Thyroid gland (tissue), 4 donors: ENCODE results near the gene SPOCK1. TPM values are rescaled to one million over a fixed set of nuclear protein-coding genes. Genes with fewer than 3 reads are reported as not detected.
"Not testable (repeated sequence)": the region's sequence is repeated elsewhere in the genome, so short reads cannot be mapped to it uniquely, and the experiment has no call there.

Source experiments
- DNase-seq, 2 donors: peaks; one replicate each; pipeline ENCODE4 v3.0.0-alpha.2; 2019
- H3K27ac ChIP-seq, 3 donors: fragments of 200-600 bp; sonication (generic); 1 replicate in 2 of 3; 2 replicates in 1 of 3; pipeline ENCODE4 v1.5.1; 2016 to 2019; ENCODE audit warnings: mild to moderate bottlenecking in 1 of 3, moderate library complexity in 1 of 3
- H3K27me3 ChIP-seq: fragments of 200-600 bp; sonication (generic); one replicate; pipeline ENCODE4 v1.5.1; 2019
- H3K36me3 ChIP-seq, 2 donors: fragments of 200-600 bp; sonication (generic); one replicate each; pipeline ENCODE4 v1.5.1; 2016 to 2019
- H3K4me1 ChIP-seq, 2 donors: fragments of 200-600 bp; sonication (generic); one replicate each; pipeline ENCODE4 v1.5.1; 2017 to 2019
- H3K4me3 ChIP-seq, 3 donors: fragments of 200-600 bp; sonication (generic); replicated peaks in 1 of 3; 1 replicate in 2 of 3; 2 replicates in 1 of 3; pipeline ENCODE4 v1.5.1; 2016; ENCODE audit warnings: mild to moderate bottlenecking in 1 of 3
- H3K9me3 ChIP-seq: fragments of 200-600 bp; sonication (generic); one replicate; pipeline ENCODE4 v1.5.1; 2017
- POLR2A ChIP-seq, 2 donors: fragments of 450-650 bp; IDR thresholded peaks; one replicate each; pipeline ENCODE4 v1.6.1; 2017; ENCODE audit warnings: antibody characterized with exemption in 2 of 2, mild to moderate bottlenecking in 2 of 2, moderate library complexity in 1 of 2
- WGBS, 2 donors: methylation state at CpG; one replicate each; pipeline ENCODE4 v1.1.5; 2017; 5-methylcytosine and 5-hydroxymethylcytosine counted together
- intact Hi-C: fragments of 100-400 bp; cut with DNase I; formaldehyde crosslinking; loops from one replicate; pipeline ENCODE4 v1.15.1; 2023
- total RNA-seq, 4 donors: library from RNA; depleted of rRNA; stranded (reverse); fragments of >200 nt; gene quantifications; one replicate each; pipeline ENCODE4 v1.2.3, GENCODE V29; 2016
- TF ChIP-seq, protein P1 (sequence below), 6 experiments: fragments of 200-600 bp in 3 of 6; fragments of 450-650 bp in 3 of 6; sonication (generic) in 3 of 6; IDR thresholded peaks; one replicate each; pipeline ENCODE4 v1.5.1; 2016 to 2019; ENCODE audit warnings: antibody characterized with exemption in 6 of 6, mild to moderate bottlenecking in 2 of 6, inconsistent platforms in 1 of 6, moderate library complexity in 1 of 6

The SPOCK1 gene
- total RNA-seq, 4 donors from 2014 or later: 15.8 to 34.1 (median 27.5) TPM

DNA sequence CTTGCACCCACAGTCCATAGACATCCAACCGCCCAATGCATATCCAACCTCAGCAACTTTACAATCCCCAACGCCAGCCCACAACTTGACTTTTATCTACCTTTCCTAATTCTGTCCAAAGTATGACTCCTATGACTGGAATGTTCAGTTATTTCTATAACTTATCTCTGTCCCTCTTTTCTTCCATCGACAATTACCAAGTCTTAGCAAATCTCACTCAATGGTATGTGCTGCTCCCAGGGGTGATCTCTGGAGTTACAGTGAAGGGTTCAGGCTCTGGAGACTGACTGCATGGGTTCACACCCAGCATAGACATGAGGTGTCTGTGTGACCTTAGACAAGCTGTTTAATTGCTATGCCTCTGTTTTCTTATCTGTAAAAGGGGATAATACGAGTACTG lies 106.9 kb downstream of the SPOCK1 start:
- Histone ChIP-seq H3K9me3 (no peaks in the 10 kb centered on the region), H3K27ac (no peak overlapping the region), H3K4me1 (no peaks in the 10 kb centered on the region), H3K36me3 (no peaks in the 10 kb centered on the region), H3K4me3 (no peak overlapping the region), H3K27me3 (no peaks in the 10 kb centered on the region)
- intact Hi-C loops: no loop called here
- 94% methylated on average over 4 of the region's 4 CpGs for WGBS, 2 donors
- no peak for TF ChIP-seq POLR2A (IDR thresholded peaks at IDR 0.05)
- TF ChIP-seq, protein P1, sequence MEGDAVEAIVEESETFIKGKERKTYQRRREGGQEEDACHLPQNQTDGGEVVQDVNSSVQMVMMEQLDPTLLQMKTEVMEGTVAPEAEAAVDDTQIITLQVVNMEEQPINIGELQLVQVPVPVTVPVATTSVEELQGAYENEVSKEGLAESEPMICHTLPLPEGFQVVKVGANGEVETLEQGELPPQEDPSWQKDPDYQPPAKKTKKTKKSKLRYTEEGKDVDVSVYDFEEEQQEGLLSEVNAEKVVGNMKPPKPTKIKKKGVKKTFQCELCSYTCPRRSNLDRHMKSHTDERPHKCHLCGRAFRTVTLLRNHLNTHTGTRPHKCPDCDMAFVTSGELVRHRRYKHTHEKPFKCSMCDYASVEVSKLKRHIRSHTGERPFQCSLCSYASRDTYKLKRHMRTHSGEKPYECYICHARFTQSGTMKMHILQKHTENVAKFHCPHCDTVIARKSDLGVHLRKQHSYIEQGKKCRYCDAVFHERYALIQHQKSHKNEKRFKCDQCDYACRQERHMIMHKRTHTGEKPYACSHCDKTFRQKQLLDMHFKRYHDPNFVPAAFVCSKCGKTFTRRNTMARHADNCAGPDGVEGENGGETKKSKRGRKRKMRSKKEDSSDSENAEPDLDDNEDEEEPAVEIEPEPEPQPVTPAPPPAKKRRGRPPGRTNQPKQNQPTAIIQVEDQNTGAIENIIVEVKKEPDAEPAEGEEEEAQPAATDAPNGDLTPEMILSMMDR (IDR thresholded peaks at IDR 0.05): no peak
- DNase-seq: no peak

GRCh38 chr5:137391044-137391443 lies 108.1 kb downstream of the SPOCK1 start:
- H3K9me3 ChIP-seq, H3K27ac ChIP-seq, H3K27me3 ChIP-seq, intact Hi-C loops, H3K4me1 ChIP-seq, DNase-seq, H3K36me3 ChIP-seq, H3K4me3 ChIP-seq: not testable (repeated sequence)
- 95 to 96% methylated on average over 7 of the region's 7 CpGs for WGBS, 2 donors

DNA sequence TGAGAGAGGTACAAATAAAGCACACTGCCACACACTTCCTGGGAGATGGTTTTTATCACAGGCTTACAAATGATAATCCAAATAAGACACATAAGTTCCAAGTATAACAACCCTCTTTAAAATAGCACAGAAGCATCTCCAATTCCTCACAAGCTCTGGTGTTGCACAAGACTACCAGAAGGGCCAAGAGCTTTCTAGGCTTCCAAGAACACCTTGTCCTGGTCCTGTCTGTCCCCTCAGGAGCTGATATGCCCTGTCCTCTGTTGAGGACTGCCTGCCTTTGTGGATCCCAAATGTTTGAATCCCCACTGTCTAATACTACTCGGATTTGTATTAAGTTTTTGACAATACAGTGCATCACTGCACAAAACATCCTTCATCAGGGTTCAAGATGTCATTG lies 110.1 kb downstream of the SPOCK1 start:
- no peak for DNase-seq
- no peaks in the 10 kb centered on the region for H3K9me3 ChIP-seq
- no peaks in the 10 kb centered on the region for H3K36me3 ChIP-seq
- intact Hi-C loops: no loop called here
- H3K4me3 ChIP-seq: no peak overlapping the region
- no peaks in the 10 kb centered on the region for H3K4me1 ChIP-seq
- no peak overlapping the region for H3K27ac ChIP-seq
- H3K27me3 ChIP-seq: no peaks in the 10 kb centered on the region
- WGBS, 2 donors: 79 to 80% methylated on average over 1 of the region's 1 CpG
- no peak for TF ChIP-seq POLR2A (IDR thresholded peaks at IDR 0.05)
- TF ChIP-seq, protein P1 (IDR thresholded peaks at IDR 0.05): no peak

DNA sequence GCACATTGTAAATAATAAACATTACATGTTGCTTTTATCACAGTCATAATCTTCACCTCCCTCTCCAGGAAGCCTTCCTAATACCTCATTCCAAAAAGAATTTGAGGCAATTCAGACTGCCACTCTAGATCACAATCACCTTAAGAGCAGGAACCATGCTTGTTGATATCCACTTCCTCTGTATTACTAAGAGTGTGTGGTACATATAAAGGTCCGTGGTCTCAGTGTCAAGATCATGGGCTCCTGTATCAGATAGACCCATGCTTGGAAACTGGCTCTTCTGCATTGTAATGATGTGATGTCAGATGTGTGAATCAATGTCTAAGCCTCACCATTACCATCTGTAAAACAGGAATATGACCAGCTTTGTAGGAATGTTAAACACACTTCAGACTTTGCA lies 114.1 kb downstream of the SPOCK1 start:
- intact Hi-C loops: no loop called here
- Histone ChIP-seq H3K4me3 (no peak overlapping the region), H3K36me3 (no peaks in the 10 kb centered on the region), H3K9me3 (no peaks in the 10 kb centered on the region), H3K27me3 (no peaks in the 10 kb centered on the region), H3K27ac (no peak overlapping the region), H3K4me1 (no peaks in the 10 kb centered on the region)
- no peak for DNase-seq
- 71 to 89% methylated on average over 1 of the region's 1 CpG for WGBS, 2 donors
- no peak for TF ChIP-seq POLR2A (IDR thresholded peaks at IDR 0.05)
- TF ChIP-seq, protein P1 (IDR thresholded peaks at IDR 0.05): no peak

DNA sequence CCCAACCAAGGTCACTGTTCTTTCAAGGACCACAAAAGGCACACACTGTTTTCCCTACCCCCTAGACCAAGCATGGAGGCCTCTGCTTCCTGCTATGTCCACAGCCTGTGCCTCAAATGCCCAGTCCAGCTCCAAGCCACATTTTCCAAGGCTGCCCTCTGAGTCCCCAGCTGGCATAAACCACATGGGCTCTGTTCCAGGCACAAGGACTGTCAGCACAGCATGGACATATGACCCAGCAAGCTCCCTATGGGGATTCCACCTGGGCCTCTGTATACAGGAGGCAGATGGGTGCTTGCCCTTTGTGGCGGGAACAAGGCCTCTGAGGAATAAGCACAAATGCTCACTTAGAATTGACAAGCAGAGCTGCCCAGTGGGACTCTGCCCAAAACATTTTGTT lies 115.2 kb downstream of the SPOCK1 start:
- DNase-seq: no peak
- Histone ChIP-seq H3K27me3 (no peaks in the 10 kb centered on the region), H3K9me3 (no peaks in the 10 kb centered on the region), H3K27ac (no peak overlapping the region), H3K36me3 (no peaks in the 10 kb centered on the region), H3K4me3 (no peak overlapping the region), H3K4me1 (no peaks in the 10 kb centered on the region)
- WGBS, 2 donors: 92 to 100% methylated on average over 1 of the region's 1 CpG
- intact Hi-C loops: no loop called here
- TF ChIP-seq POLR2A (IDR thresholded peaks at IDR 0.05): no peak
- TF ChIP-seq, protein P1 (IDR thresholded peaks at IDR 0.05): no peak

- Histone ChIP-seq H3K36me3 (no peaks in the 10 kb centered on the region), H3K9me3 (no peaks in the 10 kb centered on the region), H3K4me1 (peaks cover 0 to under 1% of the 10 kb centered on the region in 2 donors), H3K27ac (no peak overlapping the region), H3K27me3 (no peaks in the 10 kb centered on the region), H3K4me3 (no peak overlapping the region)
- intact Hi-C loops: no loop called here
- whole genome bisulfite sequencing, 2 donors: 100% methylated on average over 1 of the region's 1 CpG
- no peak for DNase-seq
- TF ChIP-seq POLR2A (IDR thresholded peaks at IDR 0.05): no peak
- TF ChIP-seq, protein P1 (IDR thresholded peaks at IDR 0.05): no peak
These were observed 117.6 kb downstream of the SPOCK1 start for GRCh38 chr5:137381555-137381954.
